ENCODE measurements around the gene CDH4.

CDH4 gene

GRCh38 chr20:61387204-61387953 is 135.3 kb downstream of the CDH4 start:
- TF ChIP-seq, protein P1, sequence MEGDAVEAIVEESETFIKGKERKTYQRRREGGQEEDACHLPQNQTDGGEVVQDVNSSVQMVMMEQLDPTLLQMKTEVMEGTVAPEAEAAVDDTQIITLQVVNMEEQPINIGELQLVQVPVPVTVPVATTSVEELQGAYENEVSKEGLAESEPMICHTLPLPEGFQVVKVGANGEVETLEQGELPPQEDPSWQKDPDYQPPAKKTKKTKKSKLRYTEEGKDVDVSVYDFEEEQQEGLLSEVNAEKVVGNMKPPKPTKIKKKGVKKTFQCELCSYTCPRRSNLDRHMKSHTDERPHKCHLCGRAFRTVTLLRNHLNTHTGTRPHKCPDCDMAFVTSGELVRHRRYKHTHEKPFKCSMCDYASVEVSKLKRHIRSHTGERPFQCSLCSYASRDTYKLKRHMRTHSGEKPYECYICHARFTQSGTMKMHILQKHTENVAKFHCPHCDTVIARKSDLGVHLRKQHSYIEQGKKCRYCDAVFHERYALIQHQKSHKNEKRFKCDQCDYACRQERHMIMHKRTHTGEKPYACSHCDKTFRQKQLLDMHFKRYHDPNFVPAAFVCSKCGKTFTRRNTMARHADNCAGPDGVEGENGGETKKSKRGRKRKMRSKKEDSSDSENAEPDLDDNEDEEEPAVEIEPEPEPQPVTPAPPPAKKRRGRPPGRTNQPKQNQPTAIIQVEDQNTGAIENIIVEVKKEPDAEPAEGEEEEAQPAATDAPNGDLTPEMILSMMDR (IDR thresholded peaks at IDR 0.05; ENCODE audit: low read depth, low read length), result no peak
- DNase-seq (ENCODE audit: low read depth, low spot score), result peak; percentile 54
- in situ Hi-C loops (cut with HindIII; ENCODE audit: low sequenced_read_pairs), result no loop called here
- H3K4me3 ChIP-seq (ENCODE audit: low read depth, low read length), result no peak overlapping the region

- H3K4me3 ChIP-seq (ENCODE audit: low read depth, low read length), result no peak overlapping the region
- in situ Hi-C loops (cut with HindIII; ENCODE audit: low sequenced_read_pairs), result no loop called here
- DNase-seq (ENCODE audit: low read depth, low spot score), result no peak
- TF ChIP-seq, protein P1 (IDR thresholded peaks at IDR 0.05; ENCODE audit: low read depth, low read length), result no peak
Measured at GRCh38 chr20:61387954-61388348, 135.9 kb downstream of the CDH4 start.

GRCh38 chr20:61389077-61389476 is 137.0 kb downstream of the CDH4 start:
- DNase-seq (ENCODE audit: low read depth, low spot score), result no peak
- TF ChIP-seq, protein P1 (IDR thresholded peaks at IDR 0.05; ENCODE audit: low read depth, low read length), result no peak
- in situ Hi-C loops (cut with HindIII; ENCODE audit: low sequenced_read_pairs), result no loop called here

DNA sequence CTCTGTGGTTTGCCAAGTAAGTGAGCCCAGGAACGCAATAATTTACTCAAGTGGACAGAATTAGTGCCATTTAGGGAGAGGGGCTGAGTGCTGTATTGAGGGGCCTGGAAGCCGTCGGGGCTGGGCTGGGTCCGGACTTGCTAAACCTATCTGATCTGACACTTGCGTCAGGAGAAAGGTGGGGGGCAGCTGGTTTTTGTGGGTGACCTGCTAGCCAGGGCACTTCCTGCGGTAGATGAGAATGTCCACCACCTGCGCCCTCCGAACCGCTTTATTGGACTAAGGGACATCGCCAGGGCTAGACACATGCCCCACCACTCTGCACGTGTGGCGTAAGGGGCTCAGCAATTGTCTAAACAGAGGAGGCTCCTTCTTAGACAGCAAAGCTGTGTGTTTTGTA is 139.1 kb downstream of the CDH4 start:
- no peak for DNase-seq (ENCODE audit: low read depth, low spot score)
- TF ChIP-seq, protein P1 (IDR thresholded peaks at IDR 0.05; ENCODE audit: low read depth, low read length), result no peak
- in situ Hi-C loops (cut with HindIII; ENCODE audit: low sequenced_read_pairs), result no loop called here
- H3K4me3 ChIP-seq (ENCODE audit: low read depth, low read length), result no peak overlapping the region

More at GRCh38 chr20:61389077-61389476, 137.0 kb downstream of the CDH4 start:
- H3K4me3 ChIP-seq (ENCODE audit: low read depth, low read length), result no peak overlapping the region

DNA sequence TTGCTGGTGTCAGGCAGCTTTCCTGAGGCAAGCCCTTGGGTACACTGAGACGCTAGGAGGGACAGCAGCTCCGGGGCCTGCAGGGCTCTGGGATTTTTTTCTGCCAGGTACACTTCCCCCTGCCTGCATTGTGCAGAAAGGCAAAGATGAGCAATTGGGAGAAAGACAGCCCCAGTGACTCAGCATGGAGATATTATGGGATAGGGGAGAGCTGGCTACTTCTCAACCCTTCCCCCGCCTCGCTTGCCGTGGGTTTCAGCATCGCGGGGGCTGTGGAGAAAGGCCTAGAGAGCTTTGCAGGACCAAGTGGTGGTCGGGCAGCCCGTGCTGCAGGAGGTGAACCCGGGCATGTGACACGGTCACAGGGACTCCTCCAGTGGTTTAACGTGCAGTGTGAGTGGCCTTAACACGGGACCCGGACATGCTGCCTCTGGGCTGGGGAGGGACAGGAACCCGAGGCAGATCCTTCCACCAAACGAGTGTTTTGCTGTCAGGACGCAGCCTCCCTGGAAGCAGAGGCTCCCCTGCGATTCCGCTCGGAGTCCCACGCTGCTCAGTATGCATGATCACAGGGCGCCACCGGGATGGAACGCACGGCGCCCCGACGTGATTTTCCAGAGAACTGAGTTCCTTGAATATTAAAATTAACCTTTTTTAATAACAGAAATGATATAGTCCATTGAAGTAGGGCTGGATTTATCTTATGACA is 139.9 kb downstream of the CDH4 start:
- TF ChIP-seq, protein P1 (IDR thresholded peaks at IDR 0.05; ENCODE audit: low read depth, low read length), result no peak
- no peak for DNase-seq (ENCODE audit: low read depth, low spot score)
- in situ Hi-C loops (cut with HindIII; ENCODE audit: low sequenced_read_pairs), result no loop called here
- no peak overlapping the region for H3K4me3 ChIP-seq (ENCODE audit: low read depth, low read length)

- DNase-seq (ENCODE audit: low read depth, low spot score), result no peak
- H3K4me3 ChIP-seq (ENCODE audit: low read depth, low read length), result no peak overlapping the region
- TF ChIP-seq, protein P1 (IDR thresholded peaks at IDR 0.05; ENCODE audit: low read depth, low read length), result no peak
- in situ Hi-C loops (cut with HindIII; ENCODE audit: low sequenced_read_pairs), result no loop called here
Measured at GRCh38 chr20:61394088-61394799, 142.2 kb downstream of the CDH4 start.

Measured in astrocyte of the spinal cord (primary cell).